Measurements from ENCODE around the gene LYSMD2.

DNA sequence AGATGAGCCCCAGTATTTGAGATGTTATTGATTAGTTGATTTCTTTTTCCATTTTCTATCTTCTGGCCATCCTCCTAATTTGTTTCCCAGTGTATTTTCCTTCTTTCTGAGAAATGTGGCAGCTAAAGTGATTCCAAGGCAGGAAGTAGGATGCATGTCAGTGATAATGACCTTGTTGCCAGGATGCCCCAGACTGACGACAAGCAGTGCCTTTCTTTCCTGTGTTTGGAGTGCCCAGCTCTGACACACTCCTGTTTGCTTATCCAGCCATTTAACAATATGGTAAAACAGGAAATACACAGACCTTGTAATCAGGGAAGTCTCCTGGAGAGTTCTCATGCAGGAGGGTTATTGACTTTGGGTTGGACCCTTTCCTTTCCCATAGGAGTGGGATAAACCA, 34.3 kb upstream of the LYSMD2 start:
- no peak for TF ChIP-seq CTCF (IDR thresholded peaks at IDR 0.05)
- no peak for TF ChIP-seq RAD21 (IDR thresholded peaks at IDR 0.05; ENCODE audit: low read length)
- TF ChIP-seq YY1 (IDR thresholded peaks at IDR 0.05; ENCODE audit: low read depth) = no peak
